HG02571 (cell line): ENCODE results near the gene PCDH12.

Experiments
- ATAC-seq: cut with Tn5 transposase; IDR thresholded peaks from one replicate; pipeline ENCODE4 v1.9.1; 2021; ENCODE audit warnings: mild to moderate bottlenecking, moderate library complexity; ENCODE audit not compliant: unreplicated experiment

The PCDH12 gene

DNA sequence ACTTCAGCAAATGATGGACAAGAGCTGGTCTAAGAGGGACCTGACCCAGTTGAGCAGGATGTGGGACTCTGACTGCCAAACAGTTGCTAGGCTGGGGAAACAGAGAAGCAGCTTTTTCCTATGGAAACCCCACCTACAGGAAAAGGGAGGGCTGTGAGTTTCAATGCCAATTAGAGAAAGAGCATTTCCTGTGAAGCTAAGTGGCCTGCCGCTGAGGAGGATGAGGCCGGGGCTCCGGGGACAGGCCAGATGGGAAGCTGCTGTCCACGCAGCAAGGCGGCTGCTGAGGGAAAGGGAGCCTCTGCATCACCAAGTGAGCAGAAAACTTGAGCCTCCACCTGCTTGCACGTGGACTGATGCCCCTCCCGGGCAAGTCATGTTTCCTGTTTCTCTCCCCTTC, at the start of gene PCDH12:
Gene PCDH12 (minus strand): TSS at position 90 of the 400 bp plus-strand sequence. CDS start 351 bp downstream, outside the sequence.
- ATAC-seq, result no peak

DNA sequence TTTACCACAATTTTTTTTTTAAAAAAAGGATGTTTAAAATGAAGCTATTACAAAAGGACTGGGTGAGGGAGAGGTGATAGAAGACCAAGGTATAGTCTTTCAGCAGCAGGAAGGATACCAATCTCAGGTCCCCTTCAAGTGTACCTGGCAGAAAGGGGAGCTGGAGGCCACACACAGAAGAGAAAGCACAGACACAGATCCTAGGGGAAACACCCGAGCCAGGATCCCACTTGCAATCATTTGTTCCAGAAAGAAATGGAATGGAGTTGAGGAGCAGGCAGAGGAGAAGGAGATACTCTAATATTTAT, 49.2 kb upstream of the PCDH12 start:
- no peak for ATAC-seq

DNA sequence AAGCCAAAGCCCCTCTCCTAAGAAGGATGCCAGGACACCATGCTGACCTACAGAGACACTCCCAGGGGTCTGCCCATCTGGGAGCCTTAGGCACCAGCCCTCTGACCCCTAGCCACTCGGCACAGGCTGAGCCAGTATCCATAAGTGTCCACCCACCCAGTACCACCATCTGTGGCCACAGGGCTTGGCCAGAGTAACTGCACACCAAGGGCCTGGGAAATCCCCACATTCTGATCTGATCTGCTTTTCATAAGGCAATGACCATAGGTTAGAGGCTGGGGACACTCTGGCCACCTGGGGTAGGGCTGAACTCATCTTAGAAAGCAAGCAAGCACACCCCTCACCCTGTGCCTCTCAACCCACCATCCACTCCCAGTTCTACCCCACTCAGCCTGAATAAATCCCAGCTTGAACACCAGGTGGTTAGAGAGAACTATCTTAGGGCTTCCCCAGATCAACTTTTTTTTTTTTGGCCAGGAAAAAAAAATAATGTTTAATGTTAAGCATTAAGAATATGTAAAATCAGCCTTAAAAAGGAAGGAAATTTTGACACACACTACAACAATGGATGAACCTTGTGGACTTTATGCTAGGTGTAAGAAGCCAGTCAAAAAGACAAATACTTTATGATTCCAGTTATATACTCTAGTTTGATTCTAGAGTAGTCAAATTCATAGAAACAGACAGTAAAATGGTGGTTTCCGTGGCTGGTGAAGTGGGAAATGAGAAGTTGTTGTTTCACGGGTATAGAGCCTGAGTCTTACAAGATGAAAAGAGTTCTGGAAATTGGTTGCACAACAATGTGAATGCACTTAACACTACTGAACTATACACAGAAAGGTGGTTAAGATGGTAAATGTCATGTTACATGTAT, 48.6 kb upstream of the PCDH12 start:
- no peak for ATAC-seq

GRCh38 chr5:142003266-142003800, 45.3 kb upstream of the PCDH12 start:
- ATAC-seq, result no peak

GRCh38 chr5:142000704-142001484, 42.9 kb upstream of the PCDH12 start:
- no peak for ATAC-seq

GRCh38 chr5:142000173-142000572, 42.2 kb upstream of the PCDH12 start:
- ATAC-seq, result no peak

GRCh38 chr5:141997358-141997960, 39.5 kb upstream of the PCDH12 start:
- ATAC-seq, result no peak

DNA sequence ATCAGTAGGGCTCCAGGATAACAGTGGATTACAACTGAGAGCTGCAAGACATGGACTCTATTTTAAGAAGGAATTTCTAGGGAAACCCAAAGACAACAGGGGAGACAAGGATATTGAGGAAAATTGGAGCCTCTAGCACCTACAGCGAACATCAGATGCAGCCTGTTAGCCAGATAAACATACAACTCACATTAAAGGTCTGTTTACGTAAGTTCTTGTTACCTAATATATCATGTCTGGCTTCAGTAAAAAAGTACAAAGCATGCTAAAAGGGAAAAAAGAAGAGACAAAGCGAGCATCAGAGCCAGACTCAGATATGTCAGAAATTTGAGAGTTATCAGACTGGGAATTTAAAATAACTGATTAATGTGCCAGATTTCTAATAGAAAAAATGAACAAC, 37.7 kb upstream of the PCDH12 start:
- no peak for ATAC-seq

DNA sequence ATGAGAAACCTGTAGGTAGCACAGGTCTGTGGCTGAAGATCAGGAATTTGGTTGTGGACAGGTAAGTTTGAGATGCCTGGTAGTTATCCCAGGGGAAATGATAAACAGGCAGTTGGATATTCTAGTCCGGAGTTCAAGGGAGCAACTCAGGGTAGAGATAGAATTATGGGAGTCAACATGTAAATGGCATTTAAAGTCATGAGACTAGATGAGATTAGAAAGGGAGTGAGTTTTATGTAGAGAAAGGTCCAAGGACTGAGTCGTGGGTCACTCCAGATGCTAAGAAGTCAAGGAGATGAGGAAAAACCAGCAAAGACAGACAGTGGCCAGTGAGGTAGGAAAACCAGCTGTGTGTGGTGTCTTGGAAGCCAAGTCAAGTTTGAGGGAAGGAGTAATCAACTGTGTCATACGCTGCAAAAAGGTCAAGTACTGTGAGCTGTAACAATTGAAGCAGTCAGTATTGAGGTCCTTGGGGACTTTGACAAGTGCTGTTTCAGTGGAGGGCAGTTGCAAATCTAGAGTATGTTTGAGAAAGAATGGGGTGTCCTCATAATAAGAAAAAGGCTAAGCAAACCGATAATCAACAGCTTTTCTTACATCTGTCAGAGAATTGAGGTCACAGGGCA, 36.6 kb upstream of the PCDH12 start:
- no peak for ATAC-seq

- no peak for ATAC-seq
These were observed 34.5 kb upstream of the PCDH12 start for GRCh38 chr5:141992349-141992963.

GRCh38 chr5:141989720-141990119, 31.7 kb upstream of the PCDH12 start:
- ATAC-seq, result no peak

DNA sequence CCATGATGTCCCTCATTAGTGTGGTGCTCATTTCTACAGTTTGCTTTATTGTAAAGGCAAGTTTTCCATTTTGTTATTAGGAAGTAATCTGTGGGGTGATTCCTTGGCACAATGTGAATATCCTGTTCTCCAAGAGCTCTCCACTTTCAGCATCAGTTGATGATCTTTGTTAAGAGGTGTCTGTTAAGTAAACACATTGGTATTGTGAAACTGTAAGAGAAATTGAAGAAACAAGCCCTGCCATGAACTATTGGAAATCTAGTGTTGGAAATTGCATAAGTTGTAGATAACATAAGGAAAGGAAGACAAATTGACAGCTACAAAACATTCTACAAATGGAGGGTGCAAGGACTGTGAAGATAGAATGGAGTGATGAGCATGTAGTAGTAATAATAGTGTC, 28.1 kb upstream of the PCDH12 start:
- no peak for ATAC-seq

- ATAC-seq, result no peak
These were observed 24.6 kb upstream of the PCDH12 start for GRCh38 chr5:141982626-141983025.

- no peak for ATAC-seq
These were observed 20.4 kb upstream of the PCDH12 start for GRCh38 chr5:141978389-141978788.

- no peak for ATAC-seq
These were observed 18.2 kb upstream of the PCDH12 start for GRCh38 chr5:141976176-141976575.

GRCh38 chr5:141973871-141974595, 16.0 kb upstream of the PCDH12 start:
- no peak for ATAC-seq

- peak; percentile 53 for ATAC-seq
These were observed 12.1 kb upstream of the PCDH12 start for GRCh38 chr5:141969783-141970771.

- ATAC-seq, result peak; percentile 91
These were observed 11.1 kb upstream of the PCDH12 start, which contains the start of gene RNF14 for GRCh38 chr5:141968914-141969608. Gene RNF14, plus strand, starts transcription at chr5:141969105. Its CDS starts 4,484 bp downstream, at chr5:141973589.
